NCI-H1092 (cell line): ENCODE data around the gene MTHFSD.

Source experiments
- DNase-seq: peaks from one replicate; lab custom pipeline; 2025; lab: John Stamatoyannopoulos, UW

MTHFSD gene

DNA sequence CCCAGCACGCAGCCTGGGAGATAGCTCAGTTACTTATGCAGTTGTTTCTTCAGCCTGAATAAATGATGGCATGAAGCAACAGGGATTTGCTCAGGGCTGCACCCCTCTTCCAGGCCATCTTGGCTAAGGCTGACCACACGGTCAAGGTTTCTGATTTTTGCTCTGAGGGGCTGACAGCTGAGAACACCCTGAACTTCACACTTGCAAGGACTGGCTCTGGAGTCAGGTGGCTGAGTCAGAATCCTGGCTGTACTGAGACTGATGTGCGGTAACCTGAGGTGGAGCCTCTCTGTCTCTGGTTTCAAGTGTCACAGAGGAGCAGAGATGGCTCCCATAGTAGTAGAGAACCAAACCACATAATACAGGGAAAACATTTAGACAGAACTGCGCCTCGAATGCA lies 4.8 kb downstream of the MTHFSD start:
- DNase-seq: no peak

DNA sequence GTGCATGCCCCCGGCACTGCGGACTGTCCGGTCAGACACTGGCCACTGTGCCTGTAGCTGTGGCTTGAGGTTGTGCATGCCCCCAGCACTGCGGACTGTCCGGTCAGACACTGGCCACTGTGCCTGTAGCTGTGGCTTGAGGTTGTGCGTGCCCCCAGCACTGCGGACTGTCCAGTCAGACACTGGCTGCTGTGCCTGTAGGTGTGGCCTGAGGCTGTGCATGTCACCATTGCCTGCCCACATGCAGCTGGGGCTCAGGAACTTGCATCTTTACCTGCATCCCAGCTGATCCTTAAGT lies 5.2 kb downstream of the MTHFSD start:
- no peak for DNase-seq

DNA sequence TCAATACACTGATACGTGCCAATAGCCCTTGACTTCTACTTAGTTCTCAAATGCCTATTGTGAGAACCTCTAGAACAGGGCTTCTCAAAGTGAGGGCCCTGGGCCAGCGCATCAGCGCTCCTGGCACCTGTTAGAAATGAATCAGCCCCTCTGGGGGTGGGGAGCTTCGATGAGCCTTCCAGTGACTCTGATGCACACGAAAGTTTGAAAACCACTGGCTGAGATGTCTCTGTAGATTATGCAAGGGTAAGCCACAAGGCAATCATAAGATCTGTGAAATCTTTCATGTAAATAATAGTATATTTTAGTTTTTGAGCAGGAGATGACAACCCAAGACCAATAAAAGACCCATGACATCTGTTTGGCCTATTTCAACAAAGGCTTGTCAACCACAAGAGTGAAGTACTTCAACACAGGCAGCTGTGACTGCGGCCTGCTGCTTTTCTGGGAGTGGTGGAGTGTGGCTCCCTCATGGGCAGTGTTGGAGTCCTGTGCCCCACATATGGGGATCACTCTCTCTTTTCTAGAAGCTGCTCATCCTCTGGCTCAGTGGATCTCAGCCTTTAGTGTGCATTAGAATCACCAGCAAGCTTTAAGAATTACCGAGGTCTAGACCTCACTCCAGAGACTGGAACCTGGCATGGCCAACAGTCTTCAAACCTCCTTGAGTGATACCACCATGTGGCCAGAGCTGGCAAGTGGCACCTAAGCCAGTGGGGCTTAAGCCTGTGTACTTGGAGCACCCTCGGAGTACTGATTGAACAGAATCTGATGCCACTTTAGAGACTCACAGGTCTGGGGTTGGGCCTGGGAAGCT lies 5.8 kb downstream of the MTHFSD start:
- no peak for DNase-seq

DNA sequence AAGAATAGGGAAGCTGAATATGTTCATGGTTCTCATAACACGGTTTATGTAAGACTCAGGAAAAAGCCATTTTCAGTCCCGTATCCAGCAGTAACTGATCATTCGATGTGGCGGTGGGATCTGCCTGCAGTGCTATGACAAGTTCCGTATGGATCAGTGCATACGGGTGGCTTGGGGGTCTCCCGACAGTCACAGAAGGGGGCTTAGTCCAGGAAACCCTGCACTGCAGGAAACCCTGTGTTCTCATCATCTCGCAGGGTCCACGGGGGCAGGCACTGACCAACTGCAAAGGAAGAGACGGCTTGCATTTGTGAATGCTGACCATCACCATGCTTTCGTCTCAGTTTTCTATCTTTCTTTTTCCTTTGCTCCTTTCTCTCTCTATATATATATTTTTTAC lies 7.7 kb downstream of the MTHFSD start:
- no peak for DNase-seq

DNA sequence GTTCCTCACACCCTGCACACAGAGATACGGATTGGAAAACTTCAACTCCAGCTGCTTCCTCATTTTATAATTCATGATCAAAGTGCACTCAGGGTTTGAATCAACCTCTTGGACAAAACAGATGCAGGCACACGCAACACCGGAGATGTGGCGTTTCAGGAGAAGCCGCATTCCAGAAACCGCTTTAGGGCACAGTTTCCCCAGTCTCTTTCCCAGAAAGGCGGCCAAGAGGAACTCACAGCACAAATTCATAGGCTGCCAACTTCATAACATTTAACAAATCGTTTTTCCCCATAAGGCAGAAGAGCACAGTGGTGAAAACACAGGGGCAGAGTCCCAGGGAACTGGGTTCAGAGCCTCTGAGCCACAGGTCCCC lies 8.4 kb downstream of the MTHFSD start:
- no peak for DNase-seq

DNA sequence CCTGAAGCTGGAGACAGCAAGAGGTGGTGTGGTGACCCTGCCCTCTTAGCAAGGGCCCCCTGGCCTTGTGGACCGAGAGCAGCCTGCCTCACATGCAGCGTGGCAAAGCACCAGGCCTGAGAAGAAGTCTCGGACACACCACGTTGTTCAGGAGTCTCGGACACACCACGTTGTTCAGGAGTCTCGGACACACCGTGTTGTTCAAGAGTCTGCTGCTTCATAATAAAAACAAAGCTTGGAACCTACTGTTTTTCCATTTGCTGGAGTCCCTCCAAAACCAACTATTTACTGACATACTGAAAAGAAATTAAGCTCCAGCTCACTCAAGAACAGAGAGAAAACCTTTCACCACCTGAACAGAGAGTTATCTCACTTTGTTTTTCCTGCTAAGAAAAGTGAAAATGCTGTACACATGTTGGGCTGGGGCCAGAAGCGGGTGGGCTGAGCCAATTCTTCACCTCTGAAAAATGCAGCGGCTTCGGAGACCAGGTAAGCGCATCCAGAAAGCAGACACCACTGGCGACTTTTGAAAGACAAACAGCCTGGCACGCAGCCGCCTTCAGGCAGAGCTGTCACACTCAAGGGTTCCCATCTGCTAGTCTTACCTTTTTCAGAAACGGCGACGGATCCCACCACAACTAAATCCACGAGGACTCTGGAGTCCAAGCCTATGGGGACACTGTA lies 8.9 kb downstream of the MTHFSD start:
- DNase-seq: no peak

DNA sequence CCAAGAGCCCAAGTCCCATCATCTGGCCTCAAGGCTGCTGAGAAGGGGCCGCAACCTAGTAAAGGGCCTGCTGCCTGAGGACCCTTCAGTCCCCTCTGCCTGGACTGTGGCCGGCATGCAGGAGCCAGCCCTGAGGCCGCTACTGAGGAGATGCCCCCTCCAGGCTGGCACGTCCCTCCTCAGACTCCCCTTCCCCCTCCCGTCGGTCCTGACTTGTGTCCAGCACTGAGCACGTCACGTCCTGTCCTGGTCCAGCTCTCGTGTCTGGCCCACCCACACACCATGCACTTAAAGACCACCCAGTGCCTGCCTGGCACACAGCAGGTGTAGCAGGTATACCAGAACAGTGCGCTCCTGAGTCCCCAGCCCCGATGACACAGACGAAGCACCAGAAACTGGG lies 9.6 kb downstream of the MTHFSD start:
- DNase-seq: no peak

DNA sequence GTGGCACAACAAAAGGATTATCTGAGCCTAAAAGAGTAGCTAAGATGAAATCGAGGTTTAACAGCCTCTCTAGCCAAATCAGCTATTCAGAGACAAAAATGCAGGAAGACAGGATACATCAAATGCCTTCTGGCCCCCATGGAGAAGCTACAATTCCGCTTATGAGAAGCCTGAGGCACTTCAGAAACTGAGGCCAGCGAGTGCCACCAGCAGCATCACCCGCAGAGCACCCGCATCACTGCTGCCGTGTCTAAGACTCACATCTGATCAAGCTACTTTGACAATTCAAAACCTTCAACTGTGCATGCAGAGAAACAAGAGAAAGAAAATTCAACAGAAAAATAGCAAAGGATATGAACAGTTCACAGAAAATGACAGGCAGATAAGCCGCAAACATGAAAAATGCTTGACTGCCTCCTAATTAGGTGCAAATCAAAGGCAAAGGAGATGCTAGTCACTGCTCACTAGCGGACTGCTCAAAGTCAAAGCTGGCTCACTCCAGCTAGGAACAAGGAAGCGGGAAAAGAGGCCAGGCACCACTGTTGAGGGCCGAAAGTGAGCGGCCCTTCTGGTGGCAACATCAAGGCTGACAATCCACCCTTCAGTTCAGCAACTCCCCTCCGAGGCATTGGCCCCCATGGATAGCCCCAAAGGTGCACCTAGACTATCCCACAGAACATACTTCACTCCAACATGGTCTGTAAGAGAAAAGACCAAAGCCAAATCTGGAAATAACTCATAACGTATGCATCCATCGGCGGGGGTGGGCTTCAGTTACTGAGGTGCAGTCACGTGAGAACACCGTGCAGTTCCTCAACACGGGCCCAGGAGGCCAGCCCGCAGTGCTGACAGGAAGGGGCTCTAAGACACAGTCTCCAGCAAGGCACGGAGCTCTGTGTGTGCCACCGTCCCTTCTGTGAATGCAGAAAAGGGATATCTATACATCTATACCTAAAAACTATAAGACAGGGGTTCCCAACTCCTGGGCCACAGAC lies 12.0 kb downstream of the MTHFSD start:
- no peak for DNase-seq

DNA sequence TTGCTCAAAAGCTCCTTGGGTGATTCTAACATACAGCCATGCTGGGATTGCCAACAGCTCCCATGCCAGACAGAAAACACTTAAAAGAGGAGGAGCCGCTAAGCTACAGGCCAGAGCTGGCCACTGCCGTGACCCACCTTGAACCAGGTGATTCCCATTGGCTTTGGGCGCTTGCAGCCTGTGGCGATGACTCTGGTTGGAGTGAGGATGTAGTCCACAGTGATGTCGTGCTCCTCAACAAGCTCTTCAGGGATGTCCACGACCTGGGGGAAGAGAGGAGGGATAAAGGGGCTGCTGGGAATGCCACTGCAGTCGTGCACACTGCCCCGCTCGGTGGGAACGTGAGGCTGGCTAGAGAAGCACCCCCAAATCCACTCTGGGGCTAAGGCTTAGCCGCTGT lies 13.5 kb downstream of the MTHFSD start:
- no peak for DNase-seq

DNA sequence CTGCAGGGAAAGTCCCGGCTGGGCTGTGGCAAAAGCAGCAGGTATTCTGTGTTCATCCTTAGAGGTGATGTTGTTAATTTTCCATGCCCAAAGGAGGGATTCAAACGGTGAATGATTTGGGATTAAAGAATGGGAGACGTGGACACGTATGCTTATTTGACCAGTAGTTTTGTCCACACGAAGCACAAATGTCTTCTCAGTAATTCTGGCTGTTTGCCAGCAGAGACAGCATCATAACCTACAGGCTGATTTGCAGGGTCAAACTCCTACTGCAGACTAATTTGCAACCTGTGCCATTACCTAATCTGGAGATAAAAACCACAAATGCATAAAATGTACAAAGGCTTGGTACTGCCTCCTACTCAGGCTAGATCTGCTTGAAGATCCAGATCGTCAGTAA lies 14.1 kb downstream of the MTHFSD start:
- no peak for DNase-seq

DNA sequence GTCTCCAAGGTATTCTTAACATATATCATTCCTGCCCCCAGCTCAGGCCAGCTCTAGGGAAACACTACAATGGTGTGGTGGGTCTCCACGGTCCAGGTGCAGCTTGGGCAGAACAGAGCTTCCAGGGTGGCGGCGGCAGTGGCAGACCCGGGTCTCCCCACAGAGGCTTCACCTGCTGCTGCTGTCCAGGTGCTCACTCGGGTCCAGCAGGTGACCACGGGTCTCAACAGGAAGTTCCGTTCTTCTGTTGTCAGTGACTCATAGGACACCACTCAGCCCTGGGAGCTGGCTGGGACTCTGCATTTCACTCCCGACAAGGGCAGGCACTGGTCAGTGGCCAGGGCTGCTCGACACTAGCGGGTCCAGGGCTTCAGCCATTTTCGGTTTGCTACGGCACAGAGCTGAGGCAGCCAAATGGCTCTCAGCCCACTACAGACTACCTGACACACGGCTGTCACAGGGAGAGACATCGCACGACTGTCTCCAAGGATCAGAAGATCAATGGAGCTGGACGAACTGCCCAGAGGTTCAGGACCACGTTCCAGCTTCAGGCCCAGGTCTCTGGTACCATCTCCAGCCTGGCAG lies 16.7 kb downstream of the MTHFSD start:
- no peak for DNase-seq

DNA sequence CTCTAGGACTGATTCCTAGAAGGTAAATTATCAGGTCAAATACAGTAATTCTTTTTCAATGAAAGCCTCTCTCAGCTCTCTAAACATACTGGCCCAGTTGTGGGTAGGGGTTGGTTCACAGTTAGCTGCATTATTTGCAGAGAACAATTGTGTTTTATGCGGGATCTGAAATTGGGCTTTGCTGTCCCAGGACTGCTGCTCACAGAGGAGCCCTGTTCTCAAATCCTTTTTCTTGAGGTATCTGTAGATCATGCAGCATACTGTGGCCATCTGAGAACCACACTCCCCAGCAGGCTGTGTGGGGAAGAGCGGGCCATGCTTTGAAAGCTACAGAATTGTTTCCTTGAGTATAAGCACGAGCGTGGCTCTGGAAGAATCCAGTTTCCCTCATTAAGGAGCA lies 17.5 kb downstream of the MTHFSD start:
- DNase-seq: no peak

DNA sequence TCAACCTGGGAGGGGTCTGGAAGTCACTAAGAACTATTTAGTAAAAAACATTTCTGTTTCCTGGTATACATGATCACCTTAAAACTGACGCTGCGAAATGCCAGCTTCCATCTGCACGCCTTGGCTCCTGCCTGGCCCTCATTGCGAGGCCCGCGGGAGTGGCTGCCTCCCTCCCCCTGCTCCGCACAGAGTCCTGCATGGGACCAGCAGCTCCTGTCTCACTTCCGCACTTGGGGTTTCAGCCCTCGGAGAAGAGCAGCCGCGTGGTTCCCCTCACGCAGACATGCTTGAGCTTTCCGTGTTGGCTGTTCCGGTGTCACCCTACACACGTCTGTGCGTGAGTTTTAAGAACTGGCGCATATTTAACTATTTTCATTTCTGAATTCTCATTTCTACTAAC lies 18.4 kb downstream of the MTHFSD start:
- DNase-seq: no peak

DNA sequence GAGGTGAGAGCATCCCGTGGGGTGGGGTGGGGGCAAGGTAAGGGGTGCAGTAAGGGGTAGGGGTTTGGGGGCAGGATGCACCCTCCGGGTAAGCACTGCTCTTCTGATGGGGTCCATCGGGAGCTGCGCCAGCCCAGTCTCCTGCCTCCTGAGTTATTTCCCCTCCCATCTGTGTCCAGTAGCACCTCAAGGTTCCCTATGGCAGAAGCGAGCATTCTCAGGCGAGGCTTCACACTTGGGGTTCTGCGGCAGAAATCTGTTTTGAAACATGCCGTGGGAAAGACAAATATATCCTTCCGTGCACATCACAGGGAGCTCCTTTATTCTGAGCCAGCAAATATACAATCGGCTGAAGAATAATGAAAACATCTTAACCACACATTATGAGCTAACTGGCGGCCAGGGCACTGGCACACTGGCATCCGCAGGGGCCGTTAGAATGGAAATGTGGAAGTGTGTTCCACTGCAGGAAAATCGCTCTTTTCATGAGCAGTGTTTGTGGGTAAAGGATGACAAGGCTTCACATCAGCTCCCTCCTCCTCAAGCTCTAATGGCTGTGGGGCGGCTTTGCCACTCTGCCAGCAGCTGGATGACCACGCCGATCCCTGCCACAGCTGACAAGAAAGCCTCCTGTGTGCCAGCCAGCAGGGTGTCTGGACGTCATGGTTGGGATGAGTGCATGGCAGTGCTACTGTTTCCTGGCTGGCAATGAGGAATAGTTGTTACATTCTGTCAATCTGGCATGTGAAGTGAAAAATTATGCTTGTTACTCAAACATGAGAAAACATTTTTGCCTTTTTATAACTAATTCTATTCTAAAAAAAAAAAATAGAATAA lies 20.0 kb downstream of the MTHFSD start:
- no peak for DNase-seq

DNA sequence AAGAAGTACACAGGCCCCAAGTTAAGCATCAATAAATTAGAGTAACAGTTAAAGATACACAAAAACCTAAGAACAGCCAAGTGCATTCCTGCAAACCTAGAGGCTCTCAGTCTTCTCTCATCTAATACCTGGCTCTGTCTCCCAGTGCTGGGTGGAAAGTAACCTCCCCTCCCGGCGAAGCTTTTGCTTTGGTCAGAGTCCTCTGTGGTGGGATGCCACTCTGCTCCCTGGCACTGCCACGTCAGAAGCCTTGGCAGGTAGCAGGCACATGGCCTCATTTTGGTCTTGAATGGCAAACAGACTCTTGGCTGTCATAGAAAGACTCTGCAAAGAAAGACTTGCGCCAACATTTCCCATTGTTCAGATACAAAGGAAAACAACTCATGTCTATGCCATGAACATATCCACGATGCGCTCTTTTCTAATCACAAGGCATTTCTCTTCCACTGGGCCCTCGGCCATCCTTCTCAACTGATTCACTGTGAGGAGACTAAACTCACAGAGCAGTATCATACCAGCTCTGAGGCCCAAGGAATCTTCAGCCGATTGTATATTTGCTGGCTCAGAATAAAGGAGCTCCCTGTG lies 21.2 kb downstream of the MTHFSD start:
- no peak for DNase-seq

DNA sequence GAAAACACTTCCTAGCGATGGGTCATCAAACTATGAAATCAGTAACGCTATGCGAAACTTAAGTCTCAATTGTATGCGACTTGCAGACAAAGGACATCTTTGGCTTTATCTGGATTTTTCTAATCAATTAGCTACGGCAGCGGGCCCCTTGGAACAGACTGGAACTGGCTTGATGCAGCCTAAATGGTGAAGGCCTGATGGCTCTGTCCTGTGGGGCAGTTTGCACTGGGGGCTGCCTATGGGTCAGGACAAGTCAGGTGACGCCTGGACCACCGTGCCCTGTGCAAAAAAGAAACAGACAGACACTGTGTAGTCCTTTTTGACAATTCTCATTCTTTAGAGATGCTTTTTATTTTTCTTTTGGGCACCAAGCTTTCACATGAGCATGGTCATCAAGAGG lies 22.0 kb downstream of the MTHFSD start:
- no peak for DNase-seq

DNA sequence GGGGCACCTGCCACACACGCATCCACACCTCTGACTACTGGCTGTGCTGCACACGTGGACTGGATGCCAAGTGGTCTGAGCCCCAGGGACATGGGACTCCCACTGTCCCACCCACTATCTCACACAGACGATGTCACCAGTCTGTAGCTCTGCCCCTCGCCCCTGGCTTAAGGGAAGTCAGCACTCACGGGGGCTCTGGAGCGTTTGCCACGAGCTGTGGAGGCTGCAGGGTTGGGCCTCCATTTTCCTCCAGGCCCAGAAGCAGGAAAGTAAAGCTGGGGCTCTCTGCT lies 22.6 kb downstream of the MTHFSD start:
- no peak for DNase-seq

DNA sequence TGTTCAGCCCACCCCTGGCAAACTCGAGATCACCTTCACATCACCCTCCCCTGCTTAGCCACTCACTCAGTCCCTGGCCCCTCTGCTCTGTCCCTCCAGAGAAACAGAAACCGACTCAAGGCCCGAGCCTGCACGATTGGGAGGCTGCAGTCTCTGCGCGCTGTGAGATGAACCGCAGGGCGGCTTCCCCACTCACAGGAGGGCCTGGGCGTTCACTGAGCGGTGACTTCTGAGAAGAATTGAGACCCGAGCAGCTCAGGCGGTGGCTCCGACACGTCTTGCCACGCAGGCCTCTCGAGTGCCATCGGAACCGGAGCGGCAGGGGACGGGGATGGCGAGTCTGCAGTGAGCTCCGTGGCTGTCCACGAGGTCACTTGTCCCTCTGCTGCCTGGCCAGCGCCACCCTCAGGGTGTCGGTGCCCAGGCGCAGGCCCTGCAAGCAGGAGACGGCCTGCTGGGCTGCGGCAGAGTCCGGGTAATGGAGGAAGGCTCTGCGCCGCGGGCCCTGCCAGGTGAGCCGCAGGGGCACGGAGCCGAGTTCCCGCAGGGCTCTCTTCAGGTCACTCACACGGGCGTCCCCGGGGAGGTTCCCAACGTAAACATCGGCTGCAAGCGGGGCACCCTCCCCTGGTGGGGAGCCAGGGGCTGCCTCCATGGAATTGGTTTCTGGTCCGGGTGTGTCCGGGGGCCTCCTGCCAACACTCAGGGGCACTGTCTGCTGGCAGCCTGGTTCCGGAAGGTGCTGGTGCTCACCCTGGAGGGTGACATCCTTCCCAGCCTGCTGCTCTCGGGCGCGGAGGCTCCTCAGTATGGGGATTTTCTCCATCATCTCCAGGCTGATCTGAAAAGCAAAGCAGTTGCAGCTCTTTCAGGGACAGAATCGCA lies 23.2 kb downstream of the MTHFSD start:
- no peak for DNase-seq

DNA sequence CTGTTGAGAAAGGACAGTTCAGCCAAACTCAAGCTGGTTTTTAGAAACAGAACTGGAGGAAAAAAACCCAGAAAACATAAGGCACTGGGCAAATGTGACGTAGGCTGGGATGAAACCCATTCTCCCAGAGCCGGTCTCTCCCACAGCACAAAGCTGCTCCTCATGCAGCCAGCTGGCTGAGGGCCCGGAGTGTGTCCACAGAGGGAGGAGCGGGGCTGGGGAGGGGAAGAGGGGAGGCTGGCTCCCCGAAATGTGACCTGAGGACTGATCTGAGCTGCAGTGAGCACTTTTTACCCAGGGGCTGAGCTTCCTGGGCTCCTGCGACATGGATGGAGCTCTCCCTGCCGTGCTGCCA lies 23.9 kb downstream of the MTHFSD start:
- no peak for DNase-seq
